Peyer's patch (tissue), 4 donors: ENCODE measurements around the gene KCNK13. TPM values are rescaled to one million over a fixed set of nuclear protein-coding genes. Genes with fewer than 3 reads are reported as not detected.
"Not testable (repeated sequence)": the region's sequence is repeated elsewhere in the genome, so short reads cannot be mapped to it uniquely, and the experiment has no call there.

Source experiments
- DNase-seq, 3 donors: peaks; one replicate each; pipeline ENCODE4 v3.0.0-alpha.2; 2017 to 2019
- H3K27ac ChIP-seq, 4 donors: fragments of 200-600 bp; sonication (generic); one replicate each; pipeline ENCODE4 v1.5.1; 2016 to 2019
- H3K27me3 ChIP-seq, 2 donors: fragments of 200-600 bp; sonication (generic); one replicate each; pipeline ENCODE4 v1.5.1; 2019
- H3K36me3 ChIP-seq, 3 donors: fragments of 200-600 bp; sonication (generic); one replicate each; pipeline ENCODE4 v1.5.1; 2016 to 2019
- H3K4me1 ChIP-seq, 4 donors: fragments of 200-600 bp; sonication (generic); one replicate each; pipeline ENCODE4 v1.5.1; 2016 to 2019
- H3K4me3 ChIP-seq, 4 donors: fragments of 200-600 bp; sonication (generic); 1 replicate in 3 of 4; 2 replicates in 1 of 4; pipeline ENCODE4 v1.5.1; 2016 to 2019; ENCODE audit warnings: mild to moderate bottlenecking in 1 of 4
- H3K9me3 ChIP-seq, 4 donors: fragments of 200-600 bp; sonication (generic); one replicate each; pipeline ENCODE4 v1.5.1; 2016 to 2019; ENCODE audit warnings: mild to moderate bottlenecking in 1 of 4
- CTCF ChIP-seq, 6 experiments: fragments of 450-650 bp in 4 of 6; fragments of 200-600 bp in 2 of 6; sonication (generic) in 1 of 6; IDR thresholded peaks; one replicate each; pipeline ENCODE4 v1.5.1; 2017 to 2019; ENCODE audit warnings: antibody characterized with exemption in 6 of 6, mild to moderate bottlenecking in 3 of 6, moderate library complexity in 1 of 6
- POLR2A ChIP-seq, 2 donors: fragments of 450-650 bp; IDR thresholded peaks; one replicate each; pipeline ENCODE4 v1.5.1; 2017; ENCODE audit warnings: antibody characterized with exemption in 2 of 2, mild to moderate bottlenecking in 2 of 2, moderate library complexity in 2 of 2
- small RNA-seq, 2 donors: library from RNA; depleted of rRNA; stranded (forward); fragments of <200 nt; gene quantifications; one replicate each; pipeline ENCODE3, GENCODE V24; 2016
- total RNA-seq, 4 donors: library from RNA; depleted of rRNA; stranded (reverse); fragments of >200 nt; gene quantifications; one replicate each; pipeline ENCODE4 v1.1.0, GENCODE V29; 2016

Gene KCNK13
- total RNA-seq, 4 donors from 2014 or later = not detected

- Histone ChIP-seq H3K4me3 (no peak overlapping the region), H3K36me3 (no peaks in the 10 kb centered on the region), H3K27me3 (no peaks in the 10 kb centered on the region), H3K4me1 (no peaks in the 10 kb centered on the region), H3K9me3 (no peaks in the 10 kb centered on the region), H3K27ac (no peak overlapping the region)
- TF ChIP-seq CTCF (IDR thresholded peaks at IDR 0.05) = no peak
- TF ChIP-seq POLR2A (IDR thresholded peaks at IDR 0.05) = no peak
- no peak for DNase-seq
Observed at GRCh38 chr14:90201344-90201743, 139.6 kb downstream of the KCNK13 start.

- Histone ChIP-seq H3K9me3 (no peaks in the 10 kb centered on the region), H3K27ac (no peak overlapping the region), H3K27me3 (no peaks in the 10 kb centered on the region), H3K4me3 (no peak overlapping the region), H3K36me3 (no peaks in the 10 kb centered on the region), H3K4me1 (no peaks in the 10 kb centered on the region)
- TF ChIP-seq CTCF (IDR thresholded peaks at IDR 0.05) (no peak), POLR2A (IDR thresholded peaks at IDR 0.05) (no peak)
- DNase-seq = no peak
Observed at GRCh38 chr14:90204516-90204915, 142.7 kb downstream of the KCNK13 start.

GRCh38 chr14:90213099-90213748, 151.4 kb downstream of the KCNK13 start:
- H3K27ac ChIP-seq = no peak overlapping the region
- no peaks in the 10 kb centered on the region for H3K4me1 ChIP-seq
- TF ChIP-seq CTCF (IDR thresholded peaks at IDR 0.05) (no peak), POLR2A (IDR thresholded peaks at IDR 0.05) (no peak)
- peaks cover 0 to 3% (median 0%) of the 10 kb centered on the region in 4 donors for H3K9me3 ChIP-seq
- H3K27me3 ChIP-seq = no peaks in the 10 kb centered on the region
- no peaks in the 10 kb centered on the region for H3K36me3 ChIP-seq
- no peak overlapping the region for H3K4me3 ChIP-seq
- no peak for DNase-seq

DNA sequence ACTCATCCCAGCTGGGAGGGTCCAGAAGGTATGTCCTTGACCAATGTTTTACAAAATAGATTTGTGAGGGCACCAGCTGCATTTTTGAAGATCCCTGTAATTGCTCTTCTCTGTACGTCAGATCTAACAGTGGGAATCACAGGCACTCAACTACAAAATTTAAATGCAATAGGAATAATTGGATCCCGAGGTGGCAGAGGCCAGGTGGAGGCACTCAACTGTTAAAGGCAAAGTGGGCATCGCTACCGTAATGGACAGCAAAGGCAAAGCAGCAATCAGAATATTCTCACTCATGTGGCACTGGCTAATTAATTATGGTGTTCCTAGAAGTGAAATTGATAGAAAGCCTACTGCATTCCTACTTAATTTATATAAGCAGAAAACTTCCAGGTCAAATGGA, 166.7 kb downstream of the KCNK13 start:
- Histone ChIP-seq H3K4me3 (no peak overlapping the region), H3K27me3 (no peaks in the 10 kb centered on the region), H3K4me1 (no peaks in the 10 kb centered on the region), H3K36me3 (no peaks in the 10 kb centered on the region), H3K9me3 (no peaks in the 10 kb centered on the region), H3K27ac (no peak overlapping the region)
- DNase-seq = no peak
- no peak for TF ChIP-seq POLR2A (IDR thresholded peaks at IDR 0.05)
- TF ChIP-seq CTCF (IDR thresholded peaks at IDR 0.05) = no peak

DNA sequence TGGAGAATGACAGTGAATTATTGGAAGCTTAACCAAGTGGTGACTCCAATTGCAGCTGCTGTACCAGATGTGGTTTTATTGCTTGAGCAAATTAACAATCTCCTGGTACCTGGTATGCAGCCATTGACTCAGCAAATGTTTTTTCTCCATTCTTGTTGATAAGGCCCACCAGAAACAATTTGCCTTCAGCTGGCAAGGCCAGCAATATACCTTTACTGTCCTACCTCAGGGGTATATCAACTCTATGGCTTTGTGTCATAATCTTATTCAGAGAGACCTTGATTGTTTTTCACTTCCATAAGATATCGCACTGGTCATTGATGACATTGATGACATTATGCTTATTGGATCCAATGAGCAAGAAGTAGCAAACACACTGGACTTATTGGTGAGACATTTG, 168.1 kb downstream of the KCNK13 start:
- not testable (repeated sequence) for H3K4me3 ChIP-seq, H3K9me3 ChIP-seq, DNase-seq, H3K27me3 ChIP-seq, H3K4me1 ChIP-seq, H3K36me3 ChIP-seq, H3K27ac ChIP-seq

Small RNA genes lying within 50 kb of the gene (small RNA-seq; reads per million reads assigned to genes)
- gene RF00019 = 0 reads per million in 2 donors

Other genes with a start within 250 kb of the KCNK13 start
- gene EFCAB11, start 107.3 kb upstream of the KCNK13 start, total RNA-seq = 10 to 100 TPM in 1 of 4 donors, 1 to 10 TPM in 3; 3.3 to 15.6 (median 6.9) TPM
- gene TDP1, start 106.1 kb upstream of the KCNK13 start, total RNA-seq = 10 to 100 TPM in 3 of 4 donors, 1 to 10 TPM in 1; 9.5 to 44.6 (median 15.5) TPM
- 10 to 100 TPM; 24.4 to 51.9 (median 40.9) TPM for gene PSMC1, start 194.6 kb downstream of the KCNK13 start, total RNA-seq